GM18873 (cell line): Measurements from ENCODE around the gene GPR4.

Source experiments
- ATAC-seq: cut with Tn5 transposase; IDR thresholded peaks from one replicate; pipeline ENCODE4 v1.9.1; 2021; ENCODE audit warnings: mild to moderate bottlenecking, moderate library complexity, moderate number of reproducible peaks; ENCODE audit not compliant: unreplicated experiment, low FRiP score

Gene GPR4

GRCh38 chr19:45601524-45602374 lies at the start of gene GPR4:
GPR4 (minus strand) TSS chr19:45602212; CDS start chr19:45591866, 10,346 bp downstream.
- no peak for ATAC-seq

GRCh38 chr19:45650722-45651121 lies 48.7 kb upstream of the GPR4 start:
- ATAC-seq, result no peak

- ATAC-seq, result no peak
These were observed 44.3 kb upstream of the GPR4 start for GRCh38 chr19:45646345-45646698.

GRCh38 chr19:45645631-45646344 lies 43.8 kb upstream of the GPR4 start:
- ATAC-seq, result no peak

- no peak for ATAC-seq
These were observed 43.1 kb upstream of the GPR4 start for GRCh38 chr19:45645068-45645630.

GRCh38 chr19:45643927-45644771 lies 42.1 kb upstream of the GPR4 start:
- no peak for ATAC-seq

GRCh38 chr19:45643024-45643926 lies 41.3 kb upstream of the GPR4 start:
- no peak for ATAC-seq

- peak; percentile 28 for ATAC-seq
These were observed 39.5 kb upstream of the GPR4 start for GRCh38 chr19:45641274-45642105.

- no peak for ATAC-seq
These were observed 38.8 kb upstream of the GPR4 start for GRCh38 chr19:45640849-45641273.

- ATAC-seq, result no peak
These were observed 37.1 kb upstream of the GPR4 start, which contains the start of gene EML2 for GRCh38 chr19:45638930-45639729. EML2 (minus strand) TSS chr19:45639397; CDS start chr19:45639376, 21 bp downstream.

GRCh38 chr19:45637890-45638667 lies 36.1 kb upstream of the GPR4 start:
- no peak for ATAC-seq

- no peak for ATAC-seq
These were observed 34.9 kb upstream of the GPR4 start for GRCh38 chr19:45636902-45637301.

- no peak for ATAC-seq
These were observed 34.3 kb upstream of the GPR4 start for GRCh38 chr19:45636275-45636674.

GRCh38 chr19:45632468-45633196 lies 30.6 kb upstream of the GPR4 start:
- no peak for ATAC-seq

- no peak for ATAC-seq
These were observed 28.5 kb upstream of the GPR4 start for GRCh38 chr19:45630463-45630862.

GRCh38 chr19:45629704-45630103 lies 27.7 kb upstream of the GPR4 start:
- no peak for ATAC-seq
